K562 (cell line): ENCODE results near the gene PAEP. TPM values are rescaled to one million over a fixed set of nuclear protein-coding genes. Genes with fewer than 3 reads are reported as not detected.

Experiments used
- DLX4 ChIP-seq: fragments of 250-450 bp; sonication (Bioruptor Pico); IDR thresholded peaks from 2 replicates; pipeline ENCODE4 v1.6.1; 2021; ENCODE audit warnings: mild to moderate bottlenecking
- FOSL1 ChIP-seq: fragments of 200-800 bp; sonication (Bioruptor generic); conservative IDR thresholded peaks from 2 replicates; pipeline ENCODE4 v1.6.1; 2016; ENCODE audit warnings: missing genetic modification characterization, missing compliant biosample characterization
- HCFC1 ChIP-seq: IDR thresholded peaks from 2 replicates; pipeline ENCODE4 v1.6.1; 2012; ENCODE audit warnings: low read depth, low read length, improper control_type of control experiment
- JUND ChIP-seq, 2 experiments: IDR thresholded peaks; 2 replicates in 1 of 2; 3 replicates in 1 of 2; pipeline ENCODE4 v1.6.1; 2011; ENCODE audit warnings: borderline replicate concordance in 2 of 2, low read depth in 2 of 2, low read length in 2 of 2, improper control_type of control experiment in 1 of 2, missing biosample characterization in 1 of 2, missing genetic modification characterization in 1 of 2, missing genetic modification reagents in 1 of 2
- NCOA1 ChIP-seq: fragments of 450-650 bp; IDR thresholded peaks from 2 replicates; pipeline ENCODE4 v1.6.1; 2016; ENCODE audit warnings: low read depth
- NFRKB ChIP-seq: fragments of 450-650 bp; IDR thresholded peaks from 2 replicates; pipeline ENCODE4 v1.6.1; 2016; ENCODE audit warnings: low read depth
- NR2C1 ChIP-seq, 2 experiments: fragments of 450-650 bp; IDR thresholded peaks; 2 replicates each; pipeline ENCODE4 v1.6.1; 2017; ENCODE audit warnings: mild to moderate bottlenecking in 2 of 2, antibody characterized with exemption in 1 of 2, inconsistent platforms in 1 of 2, missing compliant biosample characterization in 1 of 2, missing genetic modification characterization in 1 of 2
- NR2C2 ChIP-seq, 2 experiments: fragments of 200-800 bp in 1 of 2; sonication (Bioruptor generic) in 1 of 2; sonication (generic) in 1 of 2; formaldehyde crosslinking in 1 of 2; IDR thresholded peaks; 2 replicates each; pipeline versions ENCODE4 v1.6.1 to v1.8.0; 2016 to 2022; ENCODE audit warnings: mild to moderate bottlenecking in 1 of 2, missing compliant biosample characterization in 1 of 2, missing genetic modification characterization in 1 of 2, missing genetic modification reagents in 1 of 2
- OTX1 ChIP-seq: fragments of 450-650 bp; formaldehyde crosslinking; IDR thresholded peaks from 2 replicates; pipeline ENCODE4 v1.4.0; 2022; ENCODE audit warnings: mild to moderate bottlenecking
- SP1 ChIP-seq: sonication (generic); formaldehyde crosslinking; IDR thresholded peaks from 2 replicates; pipeline ENCODE4 v1.8.1; 2022; ENCODE audit warnings: mild to moderate bottlenecking, missing genetic modification reagents
- TOE1 ChIP-seq, 2 experiments: fragments of 450-650 bp in 1 of 2; sonication (generic) in 1 of 2; formaldehyde crosslinking in 1 of 2; IDR thresholded peaks; 2 replicates each; pipeline versions ENCODE4 v1.7.1 to v1.8.0; 2016 to 2022; ENCODE audit warnings: borderline replicate concordance in 2 of 2, mild to moderate bottlenecking in 2 of 2, antibody characterized with exemption in 1 of 2, inconsistent platforms in 1 of 2, low read depth in 1 of 2, missing genetic modification reagents in 1 of 2, moderate library complexity in 1 of 2
- ZFX ChIP-seq: sonication (generic); formaldehyde crosslinking; IDR thresholded peaks from 2 replicates; pipeline ENCODE4 v1.8.0; 2022; ENCODE audit warnings: mild to moderate bottlenecking, missing genetic modification reagents, moderate library complexity
- ZNF282 ChIP-seq: sonication (generic); formaldehyde crosslinking; IDR thresholded peaks from 2 replicates; pipeline ENCODE4 v1.8.1; 2023; ENCODE audit warnings: missing genetic modification reagents
- polyA plus RNA-seq, 8 experiments: library from polyadenylated mRNA; depleted of rRNA in 4 of 8; stranded (reverse) in 5 of 8; unstranded in 3 of 8; fragments of >200 nt; fragmentation: Nextera tagmentation in 2 of 8; fragmentation: Illumina TruSeq in 1 of 8; extraction: Ambion mirVana in 2 of 8; extraction: Trizol in 1 of 8; gene quantifications; 2 replicates each; pipeline versions ENCODE4 v1.2.1 to v1.2.3, GENCODE V29; 2011 to 2014; ENCODE audit warnings: inconsistent platforms in 1 of 8, missing spikeins in 1 of 8
- total RNA-seq, 7 experiments: library from RNA; depleted of rRNA in 6 of 7; stranded (reverse); fragments of >200 nt in 6 of 7; fragmentation: Illumina TruSeq in 2 of 7; extraction: Trizol in 2 of 7; gene quantifications; 2 replicates each; pipeline versions ENCODE4 v1.2.1 to v1.2.3, GENCODE V29; 2011 to 2021; ENCODE audit warnings: low replicate concordance in 1 of 7
- TF ChIP-seq, protein P1 (sequence below): fragments of 200-600 bp; sonication (generic); IDR thresholded peaks from one replicate; pipeline ENCODE4 v1.6.1; 2012; ENCODE audit warnings: mild to moderate bottlenecking, low read depth, low read length, inconsistent platforms

The PAEP gene
- total and polyA plus RNA-seq, 9 of the 15 experiments (the other 6 are each of a cell fraction or from before 2014, with no cell fraction given), result 0.22 to 4.5 (median 0.58) TPM

- no peak for TF ChIP-seq DLX4 (CRISPR knock-in tag)
- TF ChIP-seq ZNF282, result no peak
- TF ChIP-seq JUND (IDR thresholded peaks at IDR 0.05; ENCODE audit: borderline replicate concordance, low read depth, low read length), result peak; percentile 85
- TF ChIP-seq JUND (tag; IDR thresholded peaks at IDR 0.05; ENCODE audit: borderline replicate concordance, low read depth, low read length), result peak; percentile 68; the same call in 1 of the 3 replicates
- TF ChIP-seq HCFC1, result no peak
- peak; percentile 83 for TF ChIP-seq FOSL1
- peak; percentile 65 for TF ChIP-seq NR2C1 (IDR thresholded peaks at IDR 0.05)
- peak; percentile 66 for TF ChIP-seq NR2C1 (tag; IDR thresholded peaks at IDR 0.05)
- TF ChIP-seq OTX1 (CRISPR knock-in tag), result no peak
- TF ChIP-seq NFRKB, result no peak
- no peak for TF ChIP-seq ZFX (CRISPR knock-in tag)
- TF ChIP-seq, protein P1, sequence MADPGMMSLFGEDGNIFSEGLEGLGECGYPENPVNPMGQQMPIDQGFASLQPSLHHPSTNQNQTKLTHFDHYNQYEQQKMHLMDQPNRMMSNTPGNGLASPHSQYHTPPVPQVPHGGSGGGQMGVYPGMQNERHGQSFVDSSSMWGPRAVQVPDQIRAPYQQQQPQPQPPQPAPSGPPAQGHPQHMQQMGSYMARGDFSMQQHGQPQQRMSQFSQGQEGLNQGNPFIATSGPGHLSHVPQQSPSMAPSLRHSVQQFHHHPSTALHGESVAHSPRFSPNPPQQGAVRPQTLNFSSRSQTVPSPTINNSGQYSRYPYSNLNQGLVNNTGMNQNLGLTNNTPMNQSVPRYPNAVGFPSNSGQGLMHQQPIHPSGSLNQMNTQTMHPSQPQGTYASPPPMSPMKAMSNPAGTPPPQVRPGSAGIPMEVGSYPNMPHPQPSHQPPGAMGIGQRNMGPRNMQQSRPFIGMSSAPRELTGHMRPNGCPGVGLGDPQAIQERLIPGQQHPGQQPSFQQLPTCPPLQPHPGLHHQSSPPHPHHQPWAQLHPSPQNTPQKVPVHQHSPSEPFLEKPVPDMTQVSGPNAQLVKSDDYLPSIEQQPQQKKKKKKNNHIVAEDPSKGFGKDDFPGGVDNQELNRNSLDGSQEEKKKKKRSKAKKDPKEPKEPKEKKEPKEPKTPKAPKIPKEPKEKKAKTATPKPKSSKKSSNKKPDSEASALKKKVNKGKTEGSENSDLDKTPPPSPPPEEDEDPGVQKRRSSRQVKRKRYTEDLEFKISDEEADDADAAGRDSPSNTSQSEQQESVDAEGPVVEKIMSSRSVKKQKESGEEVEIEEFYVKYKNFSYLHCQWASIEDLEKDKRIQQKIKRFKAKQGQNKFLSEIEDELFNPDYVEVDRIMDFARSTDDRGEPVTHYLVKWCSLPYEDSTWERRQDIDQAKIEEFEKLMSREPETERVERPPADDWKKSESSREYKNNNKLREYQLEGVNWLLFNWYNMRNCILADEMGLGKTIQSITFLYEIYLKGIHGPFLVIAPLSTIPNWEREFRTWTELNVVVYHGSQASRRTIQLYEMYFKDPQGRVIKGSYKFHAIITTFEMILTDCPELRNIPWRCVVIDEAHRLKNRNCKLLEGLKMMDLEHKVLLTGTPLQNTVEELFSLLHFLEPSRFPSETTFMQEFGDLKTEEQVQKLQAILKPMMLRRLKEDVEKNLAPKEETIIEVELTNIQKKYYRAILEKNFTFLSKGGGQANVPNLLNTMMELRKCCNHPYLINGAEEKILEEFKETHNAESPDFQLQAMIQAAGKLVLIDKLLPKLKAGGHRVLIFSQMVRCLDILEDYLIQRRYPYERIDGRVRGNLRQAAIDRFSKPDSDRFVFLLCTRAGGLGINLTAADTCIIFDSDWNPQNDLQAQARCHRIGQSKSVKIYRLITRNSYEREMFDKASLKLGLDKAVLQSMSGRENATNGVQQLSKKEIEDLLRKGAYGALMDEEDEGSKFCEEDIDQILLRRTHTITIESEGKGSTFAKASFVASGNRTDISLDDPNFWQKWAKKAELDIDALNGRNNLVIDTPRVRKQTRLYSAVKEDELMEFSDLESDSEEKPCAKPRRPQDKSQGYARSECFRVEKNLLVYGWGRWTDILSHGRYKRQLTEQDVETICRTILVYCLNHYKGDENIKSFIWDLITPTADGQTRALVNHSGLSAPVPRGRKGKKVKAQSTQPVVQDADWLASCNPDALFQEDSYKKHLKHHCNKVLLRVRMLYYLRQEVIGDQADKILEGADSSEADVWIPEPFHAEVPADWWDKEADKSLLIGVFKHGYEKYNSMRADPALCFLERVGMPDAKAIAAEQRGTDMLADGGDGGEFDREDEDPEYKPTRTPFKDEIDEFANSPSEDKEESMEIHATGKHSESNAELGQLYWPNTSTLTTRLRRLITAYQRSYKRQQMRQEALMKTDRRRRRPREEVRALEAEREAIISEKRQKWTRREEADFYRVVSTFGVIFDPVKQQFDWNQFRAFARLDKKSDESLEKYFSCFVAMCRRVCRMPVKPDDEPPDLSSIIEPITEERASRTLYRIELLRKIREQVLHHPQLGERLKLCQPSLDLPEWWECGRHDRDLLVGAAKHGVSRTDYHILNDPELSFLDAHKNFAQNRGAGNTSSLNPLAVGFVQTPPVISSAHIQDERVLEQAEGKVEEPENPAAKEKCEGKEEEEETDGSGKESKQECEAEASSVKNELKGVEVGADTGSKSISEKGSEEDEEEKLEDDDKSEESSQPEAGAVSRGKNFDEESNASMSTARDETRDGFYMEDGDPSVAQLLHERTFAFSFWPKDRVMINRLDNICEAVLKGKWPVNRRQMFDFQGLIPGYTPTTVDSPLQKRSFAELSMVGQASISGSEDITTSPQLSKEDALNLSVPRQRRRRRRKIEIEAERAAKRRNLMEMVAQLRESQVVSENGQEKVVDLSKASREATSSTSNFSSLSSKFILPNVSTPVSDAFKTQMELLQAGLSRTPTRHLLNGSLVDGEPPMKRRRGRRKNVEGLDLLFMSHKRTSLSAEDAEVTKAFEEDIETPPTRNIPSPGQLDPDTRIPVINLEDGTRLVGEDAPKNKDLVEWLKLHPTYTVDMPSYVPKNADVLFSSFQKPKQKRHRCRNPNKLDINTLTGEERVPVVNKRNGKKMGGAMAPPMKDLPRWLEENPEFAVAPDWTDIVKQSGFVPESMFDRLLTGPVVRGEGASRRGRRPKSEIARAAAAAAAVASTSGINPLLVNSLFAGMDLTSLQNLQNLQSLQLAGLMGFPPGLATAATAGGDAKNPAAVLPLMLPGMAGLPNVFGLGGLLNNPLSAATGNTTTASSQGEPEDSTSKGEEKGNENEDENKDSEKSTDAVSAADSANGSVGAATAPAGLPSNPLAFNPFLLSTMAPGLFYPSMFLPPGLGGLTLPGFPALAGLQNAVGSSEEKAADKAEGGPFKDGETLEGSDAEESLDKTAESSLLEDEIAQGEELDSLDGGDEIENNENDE, result no peak
- TF ChIP-seq NCOA1, result no peak
- TF ChIP-seq TOE1 (IDR thresholded peaks at IDR 0.05; ENCODE audit: borderline replicate concordance), result no peak
- TF ChIP-seq TOE1 (CRISPR knock-in tag; IDR thresholded peaks at IDR 0.05; ENCODE audit: borderline replicate concordance, low read depth), result no peak
- no peak; the same call in 1 of the 2 replicates for TF ChIP-seq NR2C2 (CRISPR knock-in tag; IDR thresholded peaks at IDR 0.05)
- TF ChIP-seq NR2C2 (tag; IDR thresholded peaks at IDR 0.05), result peak; percentile 74
- no peak for TF ChIP-seq SP1
These were observed 37.3 kb upstream of the PAEP start (continued) for GRCh38 chr9:135524130-135524861.
